Loucy (cell line): ENCODE data around the gene INPP5D.

Experiments
- CTCF ChIP-seq: fragments of 200-600 bp; sonication (generic); conservative IDR thresholded peaks from 2 replicates; pipeline ENCODE4 v1.5.1; 2014; ENCODE audit warnings: mild to moderate bottlenecking, antibody characterized with exemption, low read length
- EZH2phosphoT487 ChIP-seq: fragments of 200-600 bp; IDR thresholded peaks from 2 replicates; pipeline ENCODE4 v1.6.1; 2018; ENCODE audit warnings: antibody characterized with exemption, mild to moderate bottlenecking, moderate library complexity, borderline replicate concordance

GRCh38 chr2:233017947-233018346 lies 42.2 kb upstream of the INPP5D start:
- TF ChIP-seq CTCF (no peak), EZH2phosphoT487 (no peak)
